Hematopoietic multipotent progenitor cell treated with erythropoietin and hydrocortisone succinate and interleukin-3 and kit ligand, for 15 days (in vitro differentiated cells): ENCODE data around the gene UVSSA.
"Not testable (repeated sequence)": the region's sequence is repeated elsewhere in the genome, so short reads cannot be mapped to it uniquely, and the experiment has no call there.

ENCODE experiments used
- DNase-seq: peaks from one replicate; pipeline ENCODE4 v3.0.0-alpha.2; 2015; ENCODE audit warnings: low spot score

UVSSA gene

DNA sequence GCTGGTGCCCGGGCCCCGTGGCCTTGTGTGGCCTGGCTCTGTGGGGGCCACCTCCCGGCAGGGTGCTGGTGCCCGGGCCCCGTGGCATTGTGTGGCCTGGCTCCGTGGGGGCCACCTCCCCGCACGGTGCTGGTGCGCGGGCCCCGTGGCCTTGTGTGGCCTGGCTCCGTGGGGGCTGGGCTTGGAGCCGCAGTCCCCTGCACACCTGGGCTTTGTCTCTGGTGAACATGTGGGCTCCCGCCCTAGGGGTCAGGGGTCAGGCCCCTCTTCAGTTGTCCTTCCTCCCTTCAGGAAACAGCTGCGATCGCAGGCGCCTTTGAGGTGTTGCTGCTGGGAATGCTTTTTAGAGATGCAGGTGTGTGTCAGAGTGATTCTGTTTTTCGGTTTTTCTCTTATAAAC is 17.2 kb downstream of the UVSSA start:
- DNase-seq: no peak

DNA sequence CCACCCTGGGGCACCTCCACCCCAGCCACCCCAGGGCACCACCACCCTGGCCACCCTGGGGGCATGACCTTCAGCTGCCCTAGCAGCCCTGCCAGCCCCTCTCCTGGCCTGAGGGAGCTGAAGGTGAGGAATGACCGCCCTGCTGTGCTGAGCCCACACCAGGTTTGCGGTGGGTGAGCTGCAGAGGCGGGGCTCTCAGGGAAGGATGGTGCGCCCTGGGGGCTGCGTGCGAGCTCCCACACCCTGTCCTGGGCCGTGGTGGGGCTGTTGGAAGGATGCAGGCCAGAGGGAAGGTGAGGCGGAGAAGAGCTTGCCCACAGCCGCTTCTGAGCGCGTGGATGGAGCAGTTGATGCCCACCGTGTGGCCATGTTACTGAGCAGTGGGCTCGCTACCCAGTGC is 17.7 kb downstream of the UVSSA start:
- no peak for DNase-seq

DNA sequence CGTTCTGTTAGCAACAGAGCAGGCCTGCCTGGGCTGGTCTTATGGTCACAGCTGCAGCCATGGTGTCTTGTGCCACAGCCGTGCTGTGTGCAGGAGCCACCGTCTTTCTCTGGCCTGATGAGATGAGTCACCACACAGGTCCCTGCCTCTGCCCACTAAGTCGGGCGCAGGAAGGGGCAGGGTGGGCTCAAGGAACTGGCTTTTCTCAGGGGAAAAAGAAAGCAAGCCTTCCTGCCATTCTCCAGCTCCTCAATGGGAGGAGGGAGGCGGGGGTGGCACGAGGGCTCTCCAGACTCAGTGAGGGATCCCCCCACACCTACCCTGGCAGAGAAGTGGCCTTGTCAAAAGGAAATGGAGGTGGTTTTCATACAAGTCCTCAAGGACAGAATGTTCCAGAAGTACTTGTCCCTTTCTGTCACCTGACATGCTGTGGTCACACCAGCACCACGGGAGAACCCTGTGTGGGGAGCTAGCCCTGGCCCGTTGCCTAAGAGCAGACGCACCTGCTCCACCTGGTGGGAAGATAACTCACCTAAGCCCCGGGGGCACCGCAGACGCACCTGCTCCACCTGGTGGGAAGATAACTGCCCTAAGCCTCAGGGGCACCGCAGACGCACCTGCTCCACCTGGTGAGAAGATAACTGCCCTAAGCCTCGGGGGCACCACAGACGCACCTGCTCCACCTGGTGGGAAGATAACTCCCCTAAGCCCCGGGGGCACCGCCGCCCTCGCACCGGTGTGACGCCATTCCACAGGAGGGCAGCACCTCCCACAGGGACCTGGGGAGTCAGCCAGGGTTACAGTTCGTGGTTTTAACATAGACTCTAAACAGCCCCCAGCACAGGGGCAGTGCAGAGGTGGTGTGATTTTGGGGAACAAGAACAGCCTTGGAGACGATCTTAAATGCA is 18.5 kb downstream of the UVSSA start:
- DNase-seq: no peak

DNA sequence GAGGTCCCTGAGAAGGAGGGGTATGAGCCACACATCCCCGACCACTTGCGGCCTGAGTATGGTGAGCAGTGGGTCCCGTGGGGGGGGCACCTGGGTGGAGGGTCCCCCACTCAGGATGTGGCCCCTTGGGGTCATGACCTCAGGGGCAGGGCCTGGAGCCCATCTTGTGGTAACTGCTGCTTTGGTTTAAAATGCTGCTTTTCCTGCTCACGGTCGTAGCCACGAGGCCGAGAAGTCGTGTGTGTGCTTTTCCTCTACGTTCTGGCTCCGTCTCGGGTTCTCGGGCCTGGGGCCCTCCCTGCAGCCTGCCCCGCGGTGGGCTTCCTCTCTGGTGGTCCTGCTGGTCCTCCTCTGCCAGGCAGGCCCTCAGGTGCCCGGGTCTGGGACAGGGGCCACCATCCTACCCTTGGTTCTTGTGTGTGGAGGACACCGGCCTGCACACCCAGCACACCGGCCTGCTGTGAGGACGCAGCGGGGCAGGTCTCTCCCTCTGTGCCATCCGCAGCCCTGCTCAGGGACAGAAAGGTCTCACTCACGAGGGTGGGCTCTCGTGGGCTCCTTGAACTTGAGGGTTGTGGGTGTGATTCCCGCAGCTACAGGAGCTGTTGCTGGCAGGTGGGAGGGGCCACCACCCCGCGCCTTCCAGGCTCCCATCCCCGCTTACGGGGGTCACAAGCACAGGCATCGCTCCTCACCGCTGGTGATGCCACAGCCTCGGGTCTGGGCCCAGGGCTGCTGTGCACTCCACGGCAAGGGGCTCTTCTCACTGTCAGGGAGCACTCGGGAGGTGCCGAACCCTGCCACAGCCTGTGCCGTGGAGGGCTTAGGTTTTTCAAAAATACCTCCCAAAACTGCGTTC is 19.6 kb downstream of the UVSSA start:
- DNase-seq: no peak

DNA sequence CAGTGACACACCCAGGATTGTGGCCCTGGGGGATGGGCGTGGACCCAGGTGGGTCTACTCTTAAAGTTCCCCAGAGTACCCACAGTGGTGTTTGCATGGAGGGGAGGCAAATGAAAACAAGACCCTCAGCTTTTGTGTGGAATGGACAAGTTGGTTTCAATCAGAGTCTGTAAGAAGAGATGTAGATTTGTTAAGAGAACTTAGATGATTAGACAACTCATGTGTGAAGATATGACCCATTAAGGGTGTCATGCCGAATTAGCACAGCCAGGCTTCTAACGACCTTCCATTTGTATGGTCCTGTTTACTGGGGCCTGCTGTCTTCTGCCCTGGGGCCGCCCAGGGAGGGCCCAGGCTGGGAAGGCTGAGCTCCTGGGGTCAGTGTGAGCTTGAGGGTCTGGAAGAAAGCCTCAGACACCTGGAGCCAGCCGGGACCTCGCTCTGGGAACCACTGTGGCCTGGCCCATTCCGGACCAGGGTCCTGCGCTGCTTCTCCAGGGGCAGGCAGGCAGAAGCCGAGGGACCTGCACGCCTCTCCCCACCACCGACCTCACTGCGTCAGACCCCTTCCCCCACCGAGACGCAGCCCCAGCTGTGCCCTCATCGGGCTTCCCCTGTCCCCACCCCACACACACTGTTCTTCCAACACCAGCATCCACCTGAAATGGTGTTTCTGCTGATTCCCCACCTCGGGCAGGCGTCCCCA is 20.4 kb downstream of the UVSSA start:
- no peak for DNase-seq

DNA sequence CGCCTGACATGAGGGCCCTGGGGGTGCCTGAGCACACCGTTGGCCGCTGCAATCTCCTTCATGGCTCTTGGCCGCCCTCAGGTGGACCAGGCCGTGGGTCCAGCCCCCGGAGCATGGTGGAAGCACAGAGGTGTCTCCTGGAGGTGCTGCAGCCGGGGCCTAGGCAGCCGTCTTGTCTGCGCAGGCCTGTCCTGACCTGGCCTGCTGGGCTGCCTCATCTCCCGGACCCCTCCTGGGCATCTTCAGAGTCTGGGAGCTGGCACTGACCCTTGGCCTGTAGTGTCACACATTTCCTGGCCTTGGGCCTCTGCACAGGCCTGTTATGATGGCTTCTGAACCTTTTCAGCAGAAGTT is 20.9 kb downstream of the UVSSA start:
- DNase-seq: no peak

DNA sequence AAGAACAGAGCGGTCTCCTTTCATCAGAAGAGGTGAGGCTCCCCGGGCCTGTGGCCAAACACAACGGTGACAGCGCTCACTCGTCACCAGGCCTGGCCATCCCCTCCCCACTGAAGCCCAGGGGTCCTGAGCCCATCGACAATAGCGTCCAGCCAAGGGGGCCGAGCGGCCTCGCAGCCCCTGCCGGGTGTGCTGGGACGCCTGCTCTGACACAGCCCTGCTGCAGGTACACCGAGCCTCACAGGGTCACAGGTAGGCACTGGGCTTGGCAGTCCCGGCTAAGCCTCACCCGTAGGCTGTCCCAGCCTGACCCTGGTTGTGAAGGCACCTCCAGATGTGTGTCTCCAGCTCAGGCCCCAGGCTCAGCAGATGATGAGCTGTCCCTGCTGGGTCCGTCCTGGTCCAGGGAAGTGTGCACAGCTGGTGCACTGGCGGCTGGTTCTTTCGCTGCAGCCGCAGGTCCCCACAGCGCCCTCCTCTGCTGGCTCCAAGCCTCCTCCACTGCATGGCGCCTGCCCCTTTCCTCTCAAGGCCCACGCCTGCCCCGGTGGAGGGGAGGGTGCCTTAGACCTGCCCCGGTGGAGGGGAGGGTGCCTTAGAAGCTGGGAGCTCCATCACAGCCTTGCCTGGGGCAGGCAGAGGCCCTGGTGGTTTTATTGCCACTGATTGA is 21.5 kb downstream of the UVSSA start:
- no peak for DNase-seq

DNA sequence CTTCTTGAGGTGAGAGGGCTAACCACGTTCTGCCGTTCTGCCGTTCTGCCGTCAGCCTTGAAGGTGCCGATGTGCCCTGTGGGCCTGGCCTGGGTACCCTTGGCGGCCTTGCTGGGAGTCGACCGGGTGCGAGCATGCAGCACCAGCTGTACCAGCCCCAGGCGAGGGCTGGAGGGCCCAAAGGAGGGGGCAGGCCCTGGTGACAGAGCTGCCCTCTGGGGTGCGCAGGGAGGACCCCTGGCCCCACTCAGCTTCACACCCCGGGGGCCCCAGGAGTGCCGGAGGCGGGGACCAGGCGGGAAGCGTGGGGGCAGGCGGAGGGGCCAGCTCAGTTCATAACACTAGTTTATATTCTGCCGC is 22.1 kb downstream of the UVSSA start:
- DNase-seq: no peak

DNA sequence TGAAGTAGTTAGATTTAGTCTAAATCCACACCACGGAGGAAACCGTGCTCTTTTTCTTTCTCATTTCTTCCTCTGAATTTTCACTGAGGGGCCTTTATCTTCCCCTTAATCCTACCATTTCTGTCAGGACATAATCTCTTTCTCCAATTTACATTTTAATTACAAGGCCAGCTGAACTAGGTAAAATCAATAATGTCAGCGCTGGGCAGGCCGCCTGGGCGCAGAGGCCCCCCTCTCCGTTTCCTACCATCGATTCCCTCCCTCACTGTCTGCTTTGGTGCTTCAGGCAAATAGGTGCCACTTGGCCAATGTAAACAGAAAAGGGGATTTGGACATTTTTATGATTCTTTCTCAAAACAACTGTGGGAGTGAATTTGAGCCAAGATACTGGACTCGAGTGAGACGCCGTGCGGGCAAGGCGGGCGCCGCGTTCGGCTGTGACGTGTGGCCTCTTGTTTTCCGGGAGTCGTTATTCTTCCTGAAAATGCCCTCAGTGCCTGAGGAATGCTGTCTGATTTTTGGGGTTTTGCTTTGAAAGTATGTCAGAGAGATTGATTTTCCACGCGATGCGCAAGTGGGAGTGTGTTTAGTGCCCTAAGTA is 22.6 kb downstream of the UVSSA start:
- DNase-seq: no peak

DNA sequence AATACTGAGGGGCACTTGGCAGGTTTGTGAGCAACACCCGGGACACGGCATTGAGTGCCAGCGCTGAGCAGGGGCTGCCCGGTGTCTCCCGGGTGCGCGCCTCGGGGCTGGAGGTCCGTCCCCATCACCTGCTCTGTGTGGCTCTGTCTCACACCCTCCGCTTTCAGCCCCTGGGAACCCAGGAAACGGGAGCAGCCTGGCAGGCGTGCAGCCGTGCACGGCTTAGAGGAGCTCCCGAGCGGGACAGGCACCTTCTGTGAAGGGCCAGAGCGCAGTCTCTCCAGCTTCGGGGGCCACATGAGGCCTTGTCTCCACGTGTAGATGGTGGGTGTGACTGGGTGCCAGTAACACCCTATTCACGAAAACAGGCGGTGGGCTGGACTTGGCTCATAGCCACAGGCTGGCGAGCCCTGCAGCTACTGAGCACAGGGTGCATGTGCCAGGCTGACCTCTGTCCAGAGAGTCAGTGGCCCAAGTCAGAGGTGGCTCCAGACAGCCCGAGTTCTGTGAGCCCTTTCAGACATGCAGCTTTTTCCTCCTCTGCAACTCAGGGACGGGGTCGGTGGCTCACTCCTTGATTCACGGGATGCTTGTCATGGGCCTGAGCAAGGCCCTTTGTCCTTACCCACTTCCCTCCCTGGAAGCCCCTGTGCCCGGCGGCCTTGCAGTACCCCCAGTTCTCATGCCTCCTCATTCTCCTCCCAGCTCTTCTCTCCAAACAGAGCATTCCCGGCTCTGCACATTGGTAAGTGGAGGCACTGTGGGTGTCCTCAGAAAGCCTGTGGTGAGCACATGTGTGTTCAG is 23.5 kb downstream of the UVSSA start:
- no peak for DNase-seq

DNA sequence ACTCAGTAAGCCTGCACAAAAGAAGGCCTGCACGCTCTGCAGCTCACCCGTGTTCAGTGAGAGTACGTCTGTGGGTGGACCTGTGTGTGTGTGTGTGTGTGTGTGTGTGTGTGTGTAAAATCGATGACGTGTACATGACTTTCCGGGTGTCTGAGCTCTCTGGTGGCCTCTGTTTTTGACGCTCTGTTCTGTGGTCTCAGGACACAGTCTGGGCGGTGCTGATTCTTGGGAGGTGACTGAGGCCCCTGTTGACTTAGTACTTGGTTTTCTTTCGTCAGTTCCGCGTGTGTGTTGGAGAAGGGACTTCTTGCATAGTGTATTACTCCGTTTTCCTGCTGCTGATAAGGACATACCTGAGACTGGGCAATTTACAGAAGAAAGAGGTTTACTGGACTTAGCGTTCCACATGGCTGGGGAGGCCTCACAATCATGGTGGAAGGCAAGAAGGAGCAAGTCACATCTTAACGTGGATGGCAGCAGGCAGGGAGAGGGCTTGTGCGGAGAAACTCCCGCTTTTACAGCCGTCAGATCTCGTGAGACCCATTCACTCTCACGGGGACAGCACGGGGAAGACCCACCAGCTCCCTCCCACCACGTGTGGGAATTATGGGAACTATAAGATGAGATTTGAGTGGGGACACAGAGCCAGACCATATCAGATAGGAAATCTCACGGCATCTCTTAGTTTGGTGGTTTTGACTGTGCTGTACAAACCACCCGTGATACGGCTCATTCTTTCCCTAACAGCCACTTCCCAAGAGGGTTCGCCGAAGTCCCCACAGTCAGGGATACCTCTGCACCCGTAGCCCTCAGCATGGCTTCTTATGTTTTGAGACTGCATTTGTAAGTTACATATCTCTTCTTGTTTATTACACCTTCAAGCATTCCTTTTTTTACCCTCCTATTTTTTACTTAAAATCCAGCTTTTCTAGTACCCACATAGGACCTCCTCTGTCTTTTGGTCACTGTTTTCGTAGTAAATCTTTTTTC is 24.5 kb downstream of the UVSSA start:
- DNase-seq: no peak

DNA sequence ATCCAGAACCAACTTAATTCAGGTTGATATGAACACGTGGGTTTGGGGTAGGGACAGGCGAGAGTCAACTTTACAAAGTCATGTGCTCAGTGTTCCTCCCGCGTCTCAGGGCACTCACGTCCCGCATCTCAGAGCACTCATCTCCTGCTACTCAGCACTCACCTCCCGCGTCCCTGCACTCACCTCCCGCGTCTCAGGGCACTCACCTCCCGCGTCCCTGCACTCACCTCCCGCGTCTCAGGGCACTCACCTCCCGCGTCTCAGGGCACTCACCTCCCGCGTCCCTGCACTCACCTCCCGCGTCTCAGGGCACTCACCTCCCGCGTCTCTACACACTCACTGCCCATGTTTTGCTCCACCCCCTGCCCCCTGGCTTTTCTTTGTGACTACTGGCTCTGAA is 25.6 kb downstream of the UVSSA start:
- DNase-seq: not testable (repeated sequence)

DNA sequence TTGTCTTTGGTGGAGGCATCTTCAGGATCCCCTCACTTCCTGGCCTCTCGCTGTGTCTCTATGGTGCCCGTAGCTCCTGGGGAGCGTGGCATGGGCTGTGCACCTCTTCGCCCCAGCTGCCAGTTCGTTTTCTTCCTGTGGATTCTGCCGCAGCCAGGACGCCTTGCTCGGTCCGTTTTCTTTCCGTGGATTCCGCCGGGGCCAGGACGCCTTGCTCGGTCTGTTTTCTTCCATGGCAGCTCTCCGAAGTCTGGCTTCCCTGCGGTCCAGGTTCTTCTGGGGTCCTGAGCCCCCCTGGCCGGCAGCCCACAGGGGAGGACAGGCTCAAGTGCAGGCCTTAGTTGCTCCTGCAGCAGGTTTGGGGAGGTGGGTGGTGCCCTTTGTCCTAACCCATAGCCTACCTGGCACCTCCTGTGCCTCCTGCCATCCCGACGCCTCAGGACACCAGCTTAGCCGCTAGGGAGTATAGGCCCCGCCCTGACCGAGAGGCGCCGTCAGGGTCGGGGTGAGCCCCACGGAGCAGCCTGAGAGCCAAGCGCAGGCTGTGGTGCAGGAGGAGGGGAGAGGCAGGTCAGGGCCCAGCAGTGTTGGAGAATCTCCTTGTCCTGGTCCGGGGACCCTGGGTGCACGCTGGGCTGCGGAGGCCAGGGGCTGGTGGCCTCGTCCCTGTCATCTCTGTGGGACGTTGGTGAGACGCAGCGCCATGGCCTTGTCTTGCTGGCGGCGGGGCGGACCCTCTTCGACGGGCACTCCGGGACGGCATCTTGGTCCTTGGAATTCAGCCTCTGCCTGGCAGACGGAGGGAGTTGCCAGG is 27.1 kb downstream of the UVSSA start:
- no peak for DNase-seq

DNA sequence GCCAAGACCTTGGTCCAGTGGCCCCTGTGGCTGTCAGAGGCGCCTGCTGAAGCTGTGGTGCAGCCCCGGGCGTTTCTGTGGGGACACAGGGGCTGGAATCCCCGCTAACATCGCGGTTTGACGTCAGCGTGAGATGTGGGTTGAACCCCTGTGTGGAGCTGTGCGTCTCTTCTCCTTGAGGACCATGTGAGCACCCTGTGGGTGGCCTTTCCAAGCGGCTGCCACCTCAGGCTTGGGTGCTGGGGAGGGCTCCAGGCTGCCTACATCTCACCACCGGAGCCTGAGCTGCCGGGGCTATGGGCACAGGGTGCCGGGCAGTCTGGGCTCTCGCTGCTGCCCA is 27.7 kb downstream of the UVSSA start:
- no peak for DNase-seq

DNA sequence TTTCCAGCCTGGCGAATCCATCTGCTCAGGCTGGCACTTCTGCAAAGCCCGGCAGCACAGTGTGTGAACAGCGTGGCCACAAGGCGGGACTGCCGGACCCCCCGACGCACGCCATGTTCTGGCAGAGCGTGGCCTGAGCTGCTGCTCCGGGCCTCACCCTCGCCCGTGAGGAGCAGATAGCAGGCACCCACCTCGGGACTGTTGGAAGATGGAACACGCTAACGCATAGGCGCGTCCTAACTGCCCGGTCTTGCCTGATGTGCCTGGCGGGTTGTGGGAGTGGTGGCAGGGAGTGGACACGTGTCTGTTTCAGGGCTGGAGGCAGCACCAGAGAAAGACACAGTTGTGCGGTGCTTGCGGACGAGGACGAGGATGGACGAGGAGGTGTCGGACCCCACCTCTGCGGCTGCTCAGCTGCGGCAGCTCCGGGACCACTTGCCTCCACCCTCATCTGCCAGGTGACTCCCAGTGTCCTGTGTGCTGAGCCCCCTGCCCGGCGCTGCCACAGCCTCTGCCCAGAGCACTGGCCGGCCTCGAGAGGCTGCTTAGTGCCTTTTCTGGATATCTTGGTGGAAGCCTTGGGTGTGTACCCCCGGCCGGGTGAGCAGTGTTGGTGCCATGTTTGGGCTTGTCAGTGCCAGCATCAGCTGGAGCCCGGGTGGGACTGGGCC is 28.2 kb downstream of the UVSSA start:
- no peak for DNase-seq

DNA sequence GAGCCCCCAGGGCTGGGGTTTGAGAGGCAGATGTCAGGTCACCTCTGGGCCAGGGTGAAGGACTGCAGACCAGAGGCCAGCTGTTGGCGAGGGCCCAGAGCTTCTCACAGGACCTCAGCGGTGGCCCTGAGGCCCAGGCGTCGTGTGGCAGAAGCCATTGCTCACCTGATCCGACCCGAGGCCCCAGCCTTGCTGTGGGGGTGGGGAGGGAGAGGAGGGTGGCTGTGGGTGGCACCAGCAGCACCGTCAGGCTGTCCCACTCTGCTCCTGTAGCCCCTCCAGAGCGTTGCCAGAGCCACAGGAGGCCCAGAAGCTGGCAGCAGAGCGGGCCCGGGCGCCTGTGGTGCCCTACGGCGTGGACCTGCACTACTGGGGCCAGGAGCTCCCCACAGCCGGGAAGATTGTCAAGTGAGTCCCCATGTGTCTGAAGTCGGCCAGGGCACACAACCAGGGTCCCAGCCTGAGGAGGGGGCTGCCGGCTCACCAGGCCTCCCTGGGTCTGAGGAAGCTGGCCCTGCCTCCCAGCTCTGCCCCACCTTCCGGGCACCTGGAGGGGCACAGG is 28.8 kb downstream of the UVSSA start:
- DNase-seq: no peak

DNA sequence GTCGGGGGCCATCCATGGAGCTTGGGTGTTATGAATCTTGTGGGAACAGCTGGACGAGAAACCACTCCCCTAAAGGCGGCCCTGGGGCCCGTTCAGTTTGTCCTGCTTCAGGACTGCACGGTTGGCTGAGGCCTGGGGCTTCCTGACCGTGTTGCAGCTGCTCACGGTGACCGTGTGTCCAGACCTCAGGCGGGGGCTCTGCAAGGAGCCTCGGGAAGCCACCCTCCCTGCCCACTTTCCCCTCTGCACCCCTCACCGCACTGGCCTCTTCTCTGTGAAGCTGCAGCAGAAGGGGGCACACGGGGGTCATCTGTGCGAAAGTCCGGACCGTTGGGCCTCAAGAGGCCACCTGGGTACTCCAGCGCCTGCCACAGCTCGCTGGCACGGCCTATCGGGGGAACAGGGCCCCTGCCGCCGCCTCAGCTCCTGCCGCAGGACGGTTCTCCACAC is 29.4 kb downstream of the UVSSA start:
- no peak for DNase-seq
